HEK293T (cell line): ENCODE measurements around the gene WDR37.

Source experiments
- ARNT ChIP-seq: fragments of 450-650 bp; IDR thresholded peaks from 2 replicates; pipeline ENCODE4 v1.6.1; 2017; ENCODE audit warnings: mild to moderate bottlenecking
- BHLHE40 ChIP-seq: fragments of 450-650 bp; IDR thresholded peaks from 2 replicates; pipeline ENCODE4 v1.6.1; 2016; ENCODE audit warnings: mild to moderate bottlenecking, moderate library complexity, borderline replicate concordance
- CTBP1 ChIP-seq: fragments of 450-650 bp; IDR thresholded peaks from 2 replicates; pipeline ENCODE4 v1.6.1; 2016; ENCODE audit warnings: borderline replicate concordance
- ELF4 ChIP-seq: fragments of 450-650 bp; IDR thresholded peaks from 2 replicates; pipeline ENCODE4 v1.6.1; 2017; ENCODE audit warnings: antibody characterized with exemption
- FOXA1 ChIP-seq: fragments of 450-650 bp; IDR thresholded peaks from 2 replicates; pipeline ENCODE4 v1.6.1; 2016; ENCODE audit warnings: mild to moderate bottlenecking
- FOXM1 ChIP-seq: fragments of 450-650 bp; IDR thresholded peaks from 2 replicates; pipeline ENCODE4 v1.6.1; 2017; ENCODE audit warnings: mild to moderate bottlenecking, borderline replicate concordance
- HDGF ChIP-seq: fragments of 450-650 bp; IDR thresholded peaks from 2 replicates; pipeline ENCODE4 v1.6.1; 2017; ENCODE audit warnings: antibody characterized with exemption, borderline replicate concordance
- LEF1 ChIP-seq: fragments of 450-650 bp; IDR thresholded peaks from 2 replicates; pipeline ENCODE4 v1.6.1; 2017; ENCODE audit warnings: mild to moderate bottlenecking, borderline replicate concordance
- SP1 ChIP-seq: fragments of 450-650 bp; IDR thresholded peaks from 2 replicates; pipeline ENCODE4 v1.6.1; 2017
- SUZ12 ChIP-seq: fragments of 450-650 bp; IDR thresholded peaks from 2 replicates; pipeline ENCODE4 v1.6.1; 2016; ENCODE audit warnings: mild to moderate bottlenecking
- ZNF384 ChIP-seq: fragments of 450-650 bp; IDR thresholded peaks from 2 replicates; pipeline ENCODE4 v1.6.1; 2016
- TF ChIP-seq, protein P1 (sequence below): fragments of 450-650 bp; IDR thresholded peaks from 2 replicates; pipeline ENCODE4 v1.6.1; 2016

DNA sequence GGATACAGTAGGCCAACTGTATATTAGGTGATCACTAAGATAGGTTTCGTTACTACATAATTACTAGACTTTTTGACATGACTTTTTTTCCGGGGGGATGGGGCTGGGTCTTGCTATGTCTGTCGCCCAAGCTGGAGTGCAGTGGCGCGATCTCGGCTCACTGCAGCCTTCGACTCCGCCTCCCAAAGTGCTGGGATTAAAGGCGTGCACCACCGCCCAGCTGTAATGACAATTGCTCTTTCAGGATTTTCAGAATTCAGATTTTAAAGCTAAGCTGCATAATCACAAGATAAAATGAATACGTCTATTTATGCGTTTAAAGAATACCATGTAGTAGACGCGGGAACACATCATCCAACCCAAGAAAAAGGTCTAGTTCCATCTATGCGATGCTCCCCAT, 8.2 kb upstream of the WDR37 start:
- TF ChIP-seq SUZ12 = no peak
- no peak for TF ChIP-seq BHLHE40
- no peak for TF ChIP-seq ELF4
- TF ChIP-seq ARNT = no peak
- no peak for TF ChIP-seq FOXM1
- no peak for TF ChIP-seq LEF1
- TF ChIP-seq, protein P1, sequence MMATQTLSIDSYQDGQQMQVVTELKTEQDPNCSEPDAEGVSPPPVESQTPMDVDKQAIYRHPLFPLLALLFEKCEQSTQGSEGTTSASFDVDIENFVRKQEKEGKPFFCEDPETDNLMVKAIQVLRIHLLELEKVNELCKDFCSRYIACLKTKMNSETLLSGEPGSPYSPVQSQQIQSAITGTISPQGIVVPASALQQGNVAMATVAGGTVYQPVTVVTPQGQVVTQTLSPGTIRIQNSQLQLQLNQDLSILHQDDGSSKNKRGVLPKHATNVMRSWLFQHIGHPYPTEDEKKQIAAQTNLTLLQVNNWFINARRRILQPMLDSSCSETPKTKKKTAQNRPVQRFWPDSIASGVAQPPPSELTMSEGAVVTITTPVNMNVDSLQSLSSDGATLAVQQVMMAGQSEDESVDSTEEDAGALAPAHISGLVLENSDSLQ = no peak
- TF ChIP-seq FOXA1 = no peak
- no peak for TF ChIP-seq CTBP1
- no peak for TF ChIP-seq SP1
- no peak for TF ChIP-seq HDGF
- no peak for TF ChIP-seq ZNF384
